HG02973 (cell line): Measurements from ENCODE around the gene METTL16.
"Not testable (repeated sequence)": the region's sequence is repeated elsewhere in the genome, so short reads cannot be mapped to it uniquely, and the experiment has no call there.

Experiments
- ATAC-seq: cut with Tn5 transposase; IDR thresholded peaks from one replicate; pipeline ENCODE4 v1.9.1; 2021; ENCODE audit warnings: moderate library complexity; ENCODE audit not compliant: unreplicated experiment

Gene METTL16

DNA sequence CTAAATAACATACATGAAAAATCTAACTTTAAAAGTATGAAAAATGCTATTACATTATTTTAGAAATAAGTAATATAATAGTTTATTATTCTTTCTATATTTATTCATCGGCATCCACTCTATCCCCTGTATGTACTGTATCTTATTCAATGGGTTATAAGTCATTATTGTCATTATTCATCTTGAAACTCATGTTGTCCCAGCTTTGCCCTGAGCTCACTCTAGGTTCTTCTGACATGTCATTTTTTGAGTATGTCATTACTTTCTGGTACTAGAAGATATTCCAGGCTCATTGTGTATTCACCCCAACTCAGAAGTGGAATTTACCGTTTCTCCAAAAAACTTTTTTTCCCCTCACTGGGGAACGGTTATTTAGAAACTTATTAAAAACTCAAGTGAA lies 57.8 kb downstream of the METTL16 start:
- no peak for ATAC-seq

DNA sequence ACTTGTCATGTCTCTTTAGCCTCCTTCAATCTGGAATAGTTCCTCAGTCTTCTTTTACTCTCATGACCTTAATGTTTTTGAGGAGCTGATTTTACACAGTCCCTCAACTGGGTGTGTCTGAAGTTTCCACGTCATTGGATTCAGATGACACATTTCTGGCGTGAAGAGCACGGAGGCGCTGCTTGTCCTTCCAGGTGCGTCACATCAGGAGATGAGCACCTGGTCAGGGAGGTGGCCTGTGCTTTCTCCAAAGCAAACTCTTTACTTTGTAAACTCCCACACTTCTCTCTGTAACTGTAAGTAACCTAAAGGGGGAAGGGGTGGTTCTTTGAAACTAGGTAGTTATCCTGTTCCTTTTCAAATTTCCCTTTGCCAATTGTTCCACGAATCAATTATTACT lies 58.4 kb downstream of the METTL16 start:
- no peak for ATAC-seq

DNA sequence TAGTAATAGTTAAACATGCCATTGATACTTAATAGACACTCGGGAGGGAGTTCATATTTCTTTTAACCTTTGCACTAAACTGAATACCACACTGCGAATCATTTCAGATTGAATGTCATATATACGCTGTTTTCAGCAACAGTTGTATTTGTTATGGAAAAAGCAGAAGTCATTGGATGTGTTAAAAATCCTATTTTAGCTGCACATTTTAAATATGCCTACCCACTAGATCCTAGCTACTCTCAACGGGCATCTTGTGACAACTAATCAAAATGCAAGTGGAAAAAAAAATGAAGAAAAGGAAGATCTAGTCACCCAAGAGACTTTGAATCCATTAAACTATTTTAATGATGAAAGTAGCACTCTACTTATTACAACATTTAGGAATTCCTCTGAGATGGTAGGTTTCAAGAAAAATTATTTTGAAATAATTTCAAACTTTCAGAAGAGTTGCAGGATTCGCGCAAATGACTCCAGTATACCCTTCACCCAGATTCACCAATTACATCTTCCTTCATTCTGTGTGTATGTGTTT lies 59.4 kb downstream of the METTL16 start:
- no peak for ATAC-seq

DNA sequence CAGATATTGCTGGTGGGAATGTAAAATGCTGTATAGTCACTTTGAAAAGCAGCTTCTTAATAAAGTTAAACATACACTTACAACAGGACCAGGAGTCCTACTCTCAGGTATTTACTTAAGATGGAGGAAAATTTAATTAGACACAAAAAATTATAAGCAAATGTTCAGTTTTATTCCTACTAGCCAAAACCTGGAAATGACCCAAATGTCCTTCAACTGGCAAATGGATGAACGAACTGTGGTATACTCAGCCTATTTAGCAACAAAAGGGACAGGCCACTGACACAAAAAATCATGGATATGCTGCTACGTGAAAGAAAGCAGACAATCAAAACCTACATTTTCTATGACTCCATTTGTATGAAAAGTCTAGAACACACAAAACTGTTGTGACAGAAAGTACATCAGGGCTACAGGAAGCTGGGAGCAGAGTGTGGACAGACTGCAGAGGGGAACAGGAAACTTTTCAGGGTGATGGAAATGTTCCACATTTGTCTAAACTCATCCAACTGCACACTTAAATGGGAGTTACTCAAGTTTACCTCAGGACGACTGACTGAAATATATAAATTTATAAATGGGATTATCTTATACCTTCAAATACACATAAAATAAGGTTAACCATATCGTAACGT lies 61.6 kb downstream of the METTL16 start:
- ATAC-seq: no peak

DNA sequence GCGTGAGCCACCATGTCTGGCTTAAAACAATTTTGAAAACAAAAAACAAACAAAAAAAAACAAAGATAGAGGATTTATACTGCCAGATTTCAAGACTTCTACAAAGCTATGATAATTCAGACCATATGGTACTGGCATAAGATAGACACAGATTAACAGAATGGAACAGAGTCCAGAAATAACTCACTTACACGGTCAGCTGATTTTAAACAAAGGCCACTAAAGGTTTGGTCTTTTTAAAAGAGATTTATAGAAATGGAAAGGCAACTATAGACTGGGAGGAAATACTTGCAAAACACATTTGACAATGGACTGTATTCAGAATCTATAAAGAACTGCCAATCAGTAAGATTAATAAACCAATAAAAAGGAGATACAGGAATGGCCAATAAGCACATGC lies 62.2 kb downstream of the METTL16 start:
- ATAC-seq: no peak

DNA sequence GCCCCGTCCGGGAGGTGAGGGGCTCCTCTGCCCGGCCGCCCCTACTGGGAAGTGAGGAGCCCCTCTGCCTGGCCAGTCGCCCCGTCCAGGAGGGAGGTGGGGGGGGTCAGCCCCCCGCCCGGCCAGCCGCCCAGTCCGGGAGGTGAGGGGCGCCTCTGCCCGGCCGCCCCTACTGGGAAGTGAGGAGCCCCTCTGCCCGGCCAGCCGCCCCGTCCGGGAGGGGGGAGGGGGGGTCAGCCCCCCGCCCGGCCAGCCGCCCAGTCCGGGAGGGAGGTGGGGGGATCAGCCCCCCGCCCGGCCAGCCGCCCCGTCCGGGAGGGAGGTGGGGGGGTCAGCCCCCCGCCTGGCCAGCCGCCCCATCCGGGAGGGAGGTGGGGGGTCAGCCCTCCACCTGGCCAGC lies 64.2 kb downstream of the METTL16 start:
- not testable (repeated sequence) for ATAC-seq

DNA sequence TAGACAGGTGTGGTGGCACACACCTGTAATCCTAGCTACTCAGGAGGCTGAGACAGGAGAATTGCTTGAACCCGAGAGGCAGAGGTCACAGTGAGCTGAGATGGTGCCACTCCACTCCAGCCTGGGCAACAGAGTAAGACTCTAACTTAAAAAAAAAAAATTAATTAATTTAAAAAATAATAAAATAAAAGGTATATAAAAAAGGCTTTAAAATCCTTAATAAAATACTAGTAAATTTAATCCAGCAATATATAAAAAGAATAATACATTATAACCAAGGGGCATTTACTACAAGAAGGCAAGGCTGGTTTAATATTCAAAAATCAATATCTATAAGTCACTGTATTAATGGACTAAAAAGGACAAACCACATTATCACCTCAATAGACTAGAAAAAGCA lies 66.0 kb downstream of the METTL16 start:
- no peak for ATAC-seq

DNA sequence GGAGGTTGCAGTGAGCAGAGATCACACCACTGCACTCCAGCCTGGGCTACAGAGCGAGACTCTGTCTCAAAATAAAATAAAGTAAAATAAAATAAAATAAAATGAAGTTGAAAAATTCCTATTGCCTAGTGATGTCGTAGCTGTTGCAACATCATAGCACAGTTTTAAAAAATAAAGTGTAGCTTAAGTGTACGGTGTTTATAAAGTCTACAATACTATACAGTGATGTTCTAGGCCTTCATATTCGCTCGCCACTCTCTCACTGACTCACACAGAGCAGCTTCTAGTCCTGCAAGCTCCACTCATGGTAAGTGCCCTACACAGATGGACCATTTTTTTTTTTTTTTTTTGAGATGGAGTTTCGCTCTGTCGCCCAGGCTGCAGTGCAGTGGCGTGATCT lies 67.3 kb downstream of the METTL16 start:
- ATAC-seq: no peak

DNA sequence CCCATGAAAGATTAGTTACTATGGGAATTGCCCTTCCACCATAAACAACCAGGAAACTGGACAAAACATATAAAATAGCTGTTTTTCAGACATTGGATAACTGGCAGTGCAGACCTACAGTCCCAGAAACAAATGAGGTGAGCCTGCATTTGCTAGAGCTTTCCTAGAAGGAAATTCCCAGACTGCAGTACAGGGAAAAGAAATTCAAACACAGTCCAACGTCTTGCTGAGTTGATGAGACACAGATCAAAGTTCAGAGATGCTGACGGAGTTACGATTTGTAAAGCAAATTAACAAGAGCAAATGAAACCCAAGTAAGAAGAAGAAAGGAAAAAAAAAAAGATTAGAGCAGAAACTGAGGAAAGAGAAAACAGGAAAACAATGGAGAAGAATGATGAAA lies 69.5 kb downstream of the METTL16 start:
- ATAC-seq: no peak

DNA sequence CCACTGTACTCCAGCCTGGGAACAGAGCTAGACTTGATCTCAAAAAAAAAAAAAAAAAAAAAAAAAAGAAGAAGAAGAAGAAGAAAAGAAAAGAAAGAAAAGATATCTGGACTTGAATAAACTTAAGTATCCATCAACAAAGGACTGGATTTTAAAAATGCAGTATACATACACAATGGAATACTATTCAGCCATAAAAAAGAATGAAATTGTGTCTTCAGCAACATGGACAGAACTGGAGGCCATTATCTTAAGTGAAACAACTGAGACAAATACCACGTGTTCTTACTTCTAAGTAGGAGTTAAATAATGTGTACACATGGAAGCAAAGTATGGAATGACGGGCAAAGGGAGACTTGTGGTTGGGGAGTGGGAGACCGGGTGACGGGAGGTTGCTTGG lies 70.8 kb downstream of the METTL16 start:
- no peak for ATAC-seq

DNA sequence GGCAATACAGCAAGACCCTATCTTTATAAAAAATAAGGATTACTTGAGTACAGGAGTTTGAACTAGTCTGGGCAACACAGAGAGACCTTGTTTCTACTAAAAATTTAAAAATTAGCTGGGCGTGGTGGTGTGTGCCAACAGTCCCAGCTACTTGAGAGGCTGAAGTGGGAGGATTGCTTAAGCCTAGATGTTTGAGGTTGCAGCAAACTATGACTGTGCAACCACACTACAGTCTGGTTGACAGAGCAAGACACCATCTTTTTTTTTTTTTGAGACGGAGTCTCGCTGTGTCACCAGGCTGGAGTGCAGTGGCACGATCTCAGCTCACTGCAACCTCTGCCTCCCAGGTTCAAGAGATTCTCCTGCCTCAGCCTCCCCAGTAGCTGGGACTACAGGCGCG lies 71.7 kb downstream of the METTL16 start:
- not testable (repeated sequence) for ATAC-seq

DNA sequence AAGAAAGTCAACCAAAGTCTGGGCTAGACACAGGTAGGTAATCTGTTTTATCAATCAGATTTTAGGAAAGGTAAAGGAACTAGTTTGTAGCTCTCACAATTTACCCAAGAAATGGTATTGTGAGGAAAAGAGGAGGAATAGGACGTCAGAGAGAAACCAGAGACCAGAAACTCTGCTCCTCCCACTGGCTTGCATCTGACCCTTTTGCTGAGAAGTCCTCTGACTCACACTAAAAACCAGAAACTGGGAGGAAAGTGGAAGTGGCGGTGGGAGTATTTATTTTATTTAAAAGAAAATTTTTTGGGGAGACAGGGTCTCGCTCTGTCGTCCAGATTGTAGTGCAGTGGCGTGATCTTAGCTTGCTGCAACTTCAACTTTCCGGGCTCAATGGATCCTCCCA lies 72.9 kb downstream of the METTL16 start:
- ATAC-seq: no peak

DNA sequence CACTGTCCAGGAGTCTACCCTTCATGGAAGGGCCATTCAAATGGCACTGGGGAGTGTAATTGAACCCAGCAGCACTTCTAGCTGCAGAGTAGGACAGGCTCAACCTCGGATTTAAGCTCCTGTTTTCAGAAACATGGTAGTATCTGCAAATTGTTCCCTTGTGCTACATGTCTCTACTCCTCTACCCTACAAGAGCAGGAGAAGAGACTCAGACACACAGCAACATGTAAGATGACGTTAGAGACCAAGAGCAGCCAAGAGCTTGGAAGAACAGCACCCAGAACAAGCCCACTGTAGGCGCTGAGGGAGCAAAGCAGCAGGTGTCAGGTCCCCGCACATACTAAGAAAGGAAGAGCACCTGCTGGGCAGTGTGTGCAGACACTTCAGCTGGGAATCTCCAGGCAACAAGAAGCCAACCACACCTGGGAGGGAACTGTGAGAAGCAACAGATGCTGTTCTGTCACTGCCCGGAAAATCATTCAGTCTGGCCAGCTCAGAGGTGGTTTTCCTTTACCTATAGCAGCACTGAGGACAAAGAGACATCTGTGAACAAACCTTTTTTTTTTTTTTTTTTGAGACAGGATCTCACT lies 75.3 kb downstream of the METTL16 start:
- ATAC-seq: no peak

DNA sequence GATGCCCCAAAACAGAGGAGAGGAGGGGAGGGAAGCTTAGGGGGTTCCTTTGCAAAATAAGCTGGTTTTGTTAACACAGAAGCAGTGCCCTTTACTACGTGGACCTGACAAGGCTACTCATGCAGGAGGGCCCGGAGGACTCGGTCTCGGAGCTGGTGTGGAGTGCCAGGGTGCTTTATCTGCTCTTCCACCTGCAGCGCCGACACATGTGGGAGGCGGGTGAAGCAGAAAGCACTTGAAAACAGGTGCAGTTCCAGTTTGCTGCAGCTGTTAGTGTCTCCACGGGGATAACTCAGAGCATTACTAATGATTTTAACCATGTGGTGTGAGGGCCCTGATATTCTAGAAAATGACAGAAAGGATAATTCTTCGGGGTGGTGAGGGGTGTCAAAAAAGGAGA lies 75.8 kb downstream of the METTL16 start:
- ATAC-seq: no peak

DNA sequence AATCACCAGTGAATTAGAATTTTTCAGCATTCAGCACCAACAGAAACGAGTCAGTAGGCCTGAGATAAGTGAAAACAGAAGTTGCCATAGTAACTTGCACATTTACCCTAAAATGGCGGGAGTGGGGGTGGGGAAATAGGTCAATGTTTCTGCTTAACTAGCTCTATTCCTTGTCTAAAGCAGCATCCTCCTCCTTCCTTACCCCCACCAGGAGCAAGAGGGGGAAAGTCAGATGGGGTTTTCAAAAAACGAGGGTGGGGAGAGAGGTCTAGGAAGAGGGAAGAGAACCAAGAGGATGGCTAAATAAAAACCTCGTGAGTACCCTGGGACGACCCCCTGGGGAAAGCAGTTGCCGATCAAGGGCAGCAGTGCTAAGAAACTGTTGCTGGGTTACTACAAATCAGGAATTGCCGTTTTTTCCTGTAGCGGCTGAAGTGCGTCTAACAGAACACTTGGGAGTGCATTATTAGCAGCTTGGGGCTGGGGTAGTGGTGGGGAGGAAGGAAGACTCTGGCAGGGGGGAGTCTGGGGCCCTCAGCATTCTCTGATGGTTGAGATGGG lies 76.4 kb downstream of the METTL16 start:
- ATAC-seq: no peak

DNA sequence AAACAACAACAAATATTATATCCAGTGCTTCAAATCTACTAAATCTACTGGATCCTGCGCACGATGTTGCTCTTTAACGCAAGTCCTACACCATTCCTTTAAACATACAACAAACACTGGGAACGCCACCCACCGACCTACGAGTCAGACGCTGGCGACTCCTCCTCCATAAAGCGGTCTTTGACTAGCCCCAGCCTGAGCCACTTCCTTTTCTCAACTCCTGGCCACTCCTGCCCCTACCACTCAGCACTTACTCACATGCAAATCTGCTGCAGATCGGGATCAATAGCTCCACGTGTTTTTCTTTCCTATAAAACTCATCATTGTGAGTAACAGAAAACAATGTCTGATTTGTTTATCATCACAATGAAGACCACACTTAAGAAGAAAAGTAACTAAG lies 78.0 kb downstream of the METTL16 start:
- no peak for ATAC-seq

DNA sequence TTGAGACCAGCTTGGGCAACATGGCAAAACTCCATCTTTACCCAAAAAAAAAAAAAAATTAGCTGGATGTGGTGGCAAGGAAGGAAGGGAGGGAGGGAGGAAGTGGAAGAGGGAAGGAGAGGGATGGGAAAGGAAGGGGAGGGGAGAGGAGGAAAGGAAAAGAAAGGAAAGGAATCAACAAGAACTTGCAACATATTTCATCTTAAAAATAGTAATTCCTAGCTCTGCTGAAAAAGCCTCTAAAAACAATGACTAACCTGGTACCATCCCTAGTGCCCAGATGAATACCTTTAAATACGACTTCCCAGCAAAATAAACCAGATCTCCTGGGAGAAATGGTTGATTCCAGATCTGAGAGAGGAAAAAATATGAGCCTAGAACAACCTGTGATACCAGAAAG lies 83.8 kb downstream of the METTL16 start:
- ATAC-seq: no peak

DNA sequence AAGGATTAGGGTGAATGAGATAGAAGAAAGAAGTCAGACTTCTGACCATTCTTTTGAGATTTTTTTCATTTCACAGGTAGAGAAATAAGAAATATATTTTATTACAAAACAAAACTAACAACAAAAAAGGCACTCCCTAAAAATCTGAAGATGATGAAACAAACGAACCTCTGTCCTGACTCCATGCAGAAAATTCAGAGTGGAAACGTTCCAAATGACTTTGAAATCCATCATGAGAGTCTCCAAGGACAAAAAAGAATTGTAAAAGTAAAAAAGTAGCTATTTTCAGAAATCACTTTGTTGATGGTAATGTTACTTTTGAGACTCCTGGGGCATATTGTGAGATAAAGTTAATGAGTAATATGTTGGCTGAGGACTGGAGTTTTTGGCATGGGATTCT lies 84.5 kb downstream of the METTL16 start:
- no peak for ATAC-seq

DNA sequence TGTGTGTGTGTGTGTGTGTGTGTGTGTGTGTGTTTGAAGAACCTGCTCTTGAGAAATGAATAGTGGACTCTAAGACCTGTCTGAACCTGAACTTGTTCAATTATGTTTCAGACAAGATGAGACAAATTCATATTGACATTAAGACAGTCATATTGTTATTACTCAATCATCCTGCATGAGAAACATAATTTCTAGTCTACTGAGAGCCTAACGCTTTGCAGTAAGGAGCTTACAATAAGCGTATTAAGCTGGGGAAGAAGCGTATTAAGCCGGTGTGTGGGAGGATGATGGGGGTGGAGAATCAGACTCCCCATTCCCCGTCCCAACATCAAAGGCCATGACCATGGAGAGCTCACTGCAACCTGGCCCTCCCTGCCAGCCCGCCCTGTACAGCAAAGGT lies 88.4 kb downstream of the METTL16 start:
- no peak for ATAC-seq

DNA sequence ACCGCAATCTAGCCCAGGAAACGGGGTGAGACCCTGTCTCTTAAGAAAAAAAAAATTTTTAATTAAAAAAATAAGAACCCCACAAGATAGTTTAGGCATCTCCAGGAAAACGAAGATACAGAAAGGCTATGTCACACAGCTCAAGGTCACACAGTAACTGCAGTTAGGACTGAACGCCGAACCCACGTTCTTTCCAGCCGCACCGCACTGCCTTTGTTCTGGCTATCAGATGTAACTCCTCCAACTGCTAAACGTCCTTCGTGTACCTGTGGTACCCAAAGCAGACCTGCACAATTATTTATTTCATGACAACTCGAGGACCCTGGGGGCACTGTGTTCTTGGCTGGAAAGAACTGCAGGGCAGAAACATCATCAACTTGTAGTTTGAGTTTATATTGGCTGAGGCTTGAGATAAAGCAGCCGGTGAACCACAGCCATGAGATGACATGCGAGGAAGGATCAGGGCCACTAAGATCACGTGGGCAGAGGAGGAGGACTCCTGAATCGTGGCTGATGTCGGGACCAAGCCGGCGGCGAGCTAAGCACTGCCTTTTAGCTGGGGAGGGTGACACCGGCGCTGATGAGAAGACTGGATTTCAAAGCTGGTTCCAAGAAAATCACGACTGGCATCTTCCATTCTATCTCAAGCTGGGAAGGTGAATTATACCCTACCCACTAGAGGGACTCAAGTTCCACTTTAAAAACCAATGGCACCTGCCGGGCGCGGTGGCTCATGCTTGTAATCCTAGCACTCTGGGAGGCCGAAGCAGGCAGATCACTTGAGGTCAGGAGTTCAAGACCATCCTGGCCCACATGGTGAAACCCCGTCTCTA lies 90.2 kb downstream of the METTL16 start:
- no peak for ATAC-seq

DNA sequence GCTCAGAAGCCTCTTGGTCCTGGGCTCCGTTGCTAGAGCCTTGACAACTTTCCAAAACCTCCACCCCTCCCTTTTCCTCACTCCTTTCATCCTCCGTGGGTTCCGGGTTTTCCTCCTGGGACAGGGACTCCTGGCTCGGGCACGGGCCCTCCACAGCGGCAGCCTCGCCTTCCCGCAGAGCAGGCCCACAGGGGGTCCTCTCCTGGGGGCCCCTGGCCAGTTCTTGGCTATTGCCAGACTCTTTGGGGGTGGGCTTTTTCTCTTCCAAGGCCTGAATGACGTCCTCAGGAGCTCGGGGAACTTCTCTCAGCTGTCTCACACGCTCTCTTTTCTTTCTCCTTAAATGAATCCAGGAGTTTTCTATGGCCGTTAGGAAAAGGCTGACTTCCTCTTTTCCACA lies 91.5 kb downstream of the METTL16 start:
- ATAC-seq: no peak

DNA sequence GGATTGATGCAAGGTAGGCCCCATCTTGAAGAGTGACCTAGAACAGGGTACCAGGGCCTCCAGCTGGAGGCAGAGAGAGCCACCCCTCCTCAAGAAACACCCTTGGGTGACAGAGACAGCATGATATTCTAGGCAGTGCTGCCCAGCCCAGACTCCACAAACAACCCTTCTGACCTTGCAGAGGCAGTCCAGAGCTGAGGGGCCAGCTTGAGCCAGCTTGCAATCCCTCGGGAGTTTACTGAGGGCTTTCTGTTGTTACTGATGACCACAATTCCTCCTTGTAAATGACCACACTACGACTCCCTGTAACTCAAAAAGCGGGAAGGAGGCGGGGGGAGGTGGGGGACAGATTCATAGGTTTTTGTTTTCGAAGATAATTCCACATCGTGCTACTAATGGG lies 92.2 kb downstream of the METTL16 start:
- no peak for ATAC-seq
